ENCODE results near the gene TMEM132C.

TMEM132C gene

GRCh38 chr12:128667193-128667592 is 400.2 kb downstream of the TMEM132C start:
- DNase-seq (ENCODE audit: low read depth): no peak

- no peak for DNase-seq (ENCODE audit: low read depth)
These were observed 404.6 kb downstream of the TMEM132C start for GRCh38 chr12:128671528-128672042.

GRCh38 chr12:128672428-128672827 is 405.5 kb downstream of the TMEM132C start:
- DNase-seq (ENCODE audit: low read depth): no peak

- no peak for DNase-seq (ENCODE audit: low read depth)
These were observed 405.9 kb downstream of the TMEM132C start for GRCh38 chr12:128672893-128673292.

GRCh38 chr12:128675576-128675975 is 408.6 kb downstream of the TMEM132C start:
- DNase-seq (ENCODE audit: low read depth): no peak

- DNase-seq (ENCODE audit: low read depth): no peak
These were observed 413.6 kb downstream of the TMEM132C start for GRCh38 chr12:128680555-128680954.

- no peak for DNase-seq (ENCODE audit: low read depth)
These were observed 415.7 kb downstream of the TMEM132C start for GRCh38 chr12:128682548-128683275.

GRCh38 chr12:128684352-128684751 is 417.4 kb downstream of the TMEM132C start:
- DNase-seq (ENCODE audit: low read depth): no peak

GRCh38 chr12:128685903-128686475 is 419.0 kb downstream of the TMEM132C start:
- DNase-seq (ENCODE audit: low read depth): no peak

GRCh38 chr12:128687851-128688250 is 420.9 kb downstream of the TMEM132C start:
- no peak for DNase-seq (ENCODE audit: low read depth)

- no peak for DNase-seq (ENCODE audit: low read depth)
These were observed 423.7 kb downstream of the TMEM132C start for GRCh38 chr12:128690641-128691040.

- DNase-seq (ENCODE audit: low read depth): no peak
These were observed 426.1 kb downstream of the TMEM132C start for GRCh38 chr12:128693115-128693514.

GRCh38 chr12:128693771-128694170 is 426.8 kb downstream of the TMEM132C start:
- DNase-seq (ENCODE audit: low read depth): no peak

- DNase-seq (ENCODE audit: low read depth): no peak
These were observed 427.5 kb downstream of the TMEM132C start for GRCh38 chr12:128694445-128694844.

- no peak for DNase-seq (ENCODE audit: low read depth)
These were observed 428.7 kb downstream of the TMEM132C start for GRCh38 chr12:128695697-128696096.

- no peak for DNase-seq (ENCODE audit: low read depth)
These were observed 431.5 kb downstream of the TMEM132C start for GRCh38 chr12:128698301-128698972.

- DNase-seq (ENCODE audit: low read depth): no peak
These were observed 432.1 kb downstream of the TMEM132C start for GRCh38 chr12:128699106-128699505.

GRCh38 chr12:128702371-128702770 is 435.4 kb downstream of the TMEM132C start:
- DNase-seq (ENCODE audit: low read depth): no peak

GRCh38 chr12:128705140-128705539 is 438.2 kb downstream of the TMEM132C start:
- no peak for DNase-seq (ENCODE audit: low read depth)

- DNase-seq (ENCODE audit: low read depth): no peak
These were observed 440.5 kb downstream of the TMEM132C start for GRCh38 chr12:128707488-128707887.

- no peak for DNase-seq (ENCODE audit: low read depth)
These were observed 441.8 kb downstream of the TMEM132C start for GRCh38 chr12:128708789-128709188.

GRCh38 chr12:128709660-128710059 is 442.7 kb downstream of the TMEM132C start:
- no peak for DNase-seq (ENCODE audit: low read depth)

GRCh38 chr12:128711486-128711885 is 444.5 kb downstream of the TMEM132C start:
- no peak for DNase-seq (ENCODE audit: low read depth)
